Subcutaneous preadipocyte (primary cell): Measurements from ENCODE around the gene HDAC6. TPM values are rescaled to one million over a fixed set of nuclear protein-coding genes. Genes with fewer than 3 reads are reported as not detected.

Experiments used
- small RNA-seq: library from RNA; depleted of rRNA; stranded (forward); fragments of <200 nt; gene quantifications from one replicate; pipeline ENCODE3, GENCODE V24; 2012
- total RNA-seq: library from RNA; depleted of rRNA; stranded (reverse); fragments of >200 nt; gene quantifications from 2 replicates; pipeline ENCODE4 v1.2.3, GENCODE V29; 2012

The HDAC6 gene
- 24.3 and 30.5 TPM in 2 replicates for total RNA-seq

GRCh38 chrX:48801280-48802088, at the start of gene HDAC6:
HDAC6 (plus strand) TSS chrX:48802067; CDS start chrX:48802693, 626 bp downstream.

GRCh38 chrX:48761674-48762471, 40.0 kb upstream of the HDAC6 start, which contains the start of gene GLOD5:
GLOD5 (plus strand) TSS chrX:48761747; CDS start chrX:48761791, 44 bp downstream.

DNA sequence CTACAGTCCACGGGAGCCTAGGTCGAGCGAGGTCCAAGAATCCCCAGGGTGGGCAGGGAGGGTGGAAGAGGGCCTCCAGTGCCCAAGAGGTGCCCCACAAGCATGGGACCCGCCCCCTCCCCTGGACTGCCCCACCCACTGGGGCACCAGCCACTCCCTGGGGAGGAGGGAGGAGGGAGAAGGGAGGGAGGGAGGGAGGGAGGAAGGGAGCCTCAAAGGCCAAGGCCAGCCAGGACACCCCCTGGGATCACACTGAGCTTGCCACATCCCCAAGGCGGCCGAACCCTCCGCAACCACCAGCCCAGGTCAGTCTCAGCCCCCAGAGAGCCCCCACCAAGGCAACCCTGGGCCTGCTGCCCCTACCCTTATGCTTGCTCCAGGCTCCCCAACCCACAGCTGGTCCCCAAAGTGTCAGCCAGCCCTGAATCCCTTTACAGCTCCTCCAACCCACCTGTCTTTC, 15.5 kb upstream of the HDAC6 start, which contains the start of gene GATA1:
Gene GATA1 (plus strand): TSS at position 250 of the 460 bp plus-strand sequence. CDS start 4,520 bp downstream, outside the sequence.

DNA sequence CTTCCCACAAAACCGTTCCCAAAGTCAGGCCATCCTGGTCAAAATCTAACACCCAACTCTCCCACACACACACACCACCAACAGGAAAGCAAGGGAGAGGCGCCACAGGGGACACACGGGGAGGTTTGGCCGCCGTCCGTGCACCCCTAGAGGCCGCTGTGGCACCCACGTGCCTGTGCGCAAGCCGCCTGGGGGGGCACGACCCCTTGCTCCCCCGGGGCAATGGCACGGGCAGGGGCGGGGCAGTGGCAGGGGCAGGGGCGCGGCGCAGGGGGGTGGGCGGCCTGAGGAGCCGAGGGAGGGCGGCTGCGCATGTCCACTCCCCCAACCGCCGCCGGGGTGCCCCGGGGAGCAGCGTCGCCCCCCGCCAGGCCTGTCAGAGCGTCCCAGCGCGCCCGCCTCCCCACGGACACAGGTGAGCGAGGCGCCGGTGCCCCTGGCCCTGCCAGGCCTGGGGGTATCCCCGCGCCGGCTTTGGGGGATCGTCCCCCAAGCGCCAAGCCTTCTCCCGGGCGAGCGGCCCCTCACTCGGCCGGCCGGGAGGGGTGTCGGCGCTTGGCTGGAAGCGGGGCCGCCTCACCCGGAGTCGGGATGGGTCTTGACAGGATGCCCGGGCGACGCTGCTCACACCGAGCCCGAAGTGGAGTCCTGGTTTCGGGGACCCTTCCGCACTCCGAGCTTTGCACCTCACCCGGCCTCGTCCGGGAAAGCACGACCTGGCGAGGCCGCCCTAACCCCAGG, 24.4 kb downstream of the HDAC6 start, which contains the start of gene ERAS:
Gene ERAS (plus strand): TSS at position 379 of the 741 bp plus-strand sequence. CDS start 2,611 bp downstream, outside the sequence.

DNA sequence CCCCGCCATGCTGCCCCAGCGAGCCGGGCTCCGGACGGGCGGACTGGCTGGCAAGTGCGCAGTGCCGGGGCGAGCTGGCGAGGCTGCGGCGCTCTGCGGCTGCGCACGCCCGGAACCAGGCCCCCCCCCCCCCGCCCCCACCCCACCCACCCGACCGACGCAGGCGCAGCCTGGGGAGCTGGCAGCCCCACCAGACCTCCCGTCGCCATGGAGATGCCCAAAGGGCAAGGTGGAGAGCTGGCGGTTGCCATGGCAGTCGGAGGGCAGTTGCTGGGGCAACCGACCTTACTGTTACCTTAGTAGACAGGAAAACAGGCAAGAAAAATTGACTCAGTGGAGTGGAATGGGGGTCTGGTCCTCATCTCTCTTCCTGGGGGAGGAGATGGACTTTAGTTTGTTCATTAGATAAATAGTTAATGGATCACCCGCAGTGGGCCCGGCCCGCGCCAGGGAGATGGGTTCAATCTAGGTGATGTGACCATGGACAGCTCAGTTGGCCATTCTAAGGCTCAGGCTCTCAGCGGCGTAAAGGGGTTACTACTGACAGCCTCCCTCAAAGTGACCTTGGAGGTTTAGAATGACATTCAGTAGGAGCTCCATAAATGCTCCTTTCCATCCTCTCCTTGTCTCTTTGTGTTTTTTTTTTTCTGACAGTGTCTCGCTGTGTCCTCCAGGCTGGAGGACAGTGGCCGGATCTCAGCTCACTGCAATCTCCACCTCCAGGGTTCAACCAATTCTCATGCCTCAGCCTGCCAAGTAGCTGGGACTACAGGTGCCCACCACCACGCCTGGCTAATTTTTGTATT, 33.9 kb downstream of the HDAC6 start, which contains the start of gene PCSK1N:
Gene PCSK1N (minus strand): TSS at position 87 of the 806 bp plus-strand sequence. CDS start 78 bp downstream, at position 9.

Small RNA genes within 50 kb of the gene (small RNA-seq; reads per million reads assigned to genes)
- not detected for gene RNU6-29P

Other genes starting within 250 kb of the HDAC6 start
- 322 and 356 TPM in 2 replicates for gene RBM3, start 227.6 kb upstream of the HDAC6 start, total RNA-seq
- gene WDR13, start 204.6 kb upstream of the HDAC6 start, total RNA-seq, result 83.7 and 99.9 TPM in 2 replicates
- gene WAS, start 118.3 kb upstream of the HDAC6 start, total RNA-seq, result under 0.01 and 0.20 TPM in 2 replicates
- 7.7 and 10.8 TPM in 2 replicates for gene SUV39H1, start 105.3 kb upstream of the HDAC6 start, total RNA-seq
- gene GLOD5, start 40.3 kb upstream of the HDAC6 start, total RNA-seq, result not detected in 2 replicates
- gene GATA1, start 15.5 kb upstream of the HDAC6 start, total RNA-seq, result not detected in 2 replicates
- 0.37 TPM in 1 of 2 replicates, not detected in the other for gene ERAS, start 24.4 kb downstream of the HDAC6 start, total RNA-seq
- gene PCSK1N, start 33.5 kb downstream of the HDAC6 start, total RNA-seq, result 0.20 and 0.37 TPM in 2 replicates
- 29.3 and 30.5 TPM in 2 replicates for gene TIMM17B, start 95.7 kb downstream of the HDAC6 start, total RNA-seq
- gene PQBP1, start 95.9 kb downstream of the HDAC6 start, total RNA-seq, result 30.9 and 45.6 TPM in 2 replicates
- 11.4 and 12.7 TPM in 2 replicates for gene SLC35A2, start 109.6 kb downstream of the HDAC6 start, total RNA-seq
- gene PIM2, start 117.0 kb downstream of the HDAC6 start, total RNA-seq, result 2.2 and 4.1 TPM in 2 replicates
- gene OTUD5, start 155.5 kb downstream of the HDAC6 start, total RNA-seq, result 23.7 and 26.5 TPM in 2 replicates
- gene KCND1, start 169.8 kb downstream of the HDAC6 start, total RNA-seq, result 0.20 and 0.37 TPM in 2 replicates
- gene GRIPAP1, start 200.2 kb downstream of the HDAC6 start, total RNA-seq, result 8.5 and 10.0 TPM in 2 replicates
- 50.0 and 52.0 TPM in 2 replicates for gene TFE3, start 241.3 kb downstream of the HDAC6 start, total RNA-seq